A549 (cell line): ENCODE measurements around the gene TEDC1.

Experiments
- CTCF ChIP-seq: fragments of >200 bp; sonication (Bioruptor Twin); formaldehyde crosslinking; IDR thresholded peaks from 3 replicates; pipeline ENCODE4 v1.5.1; 2016
- EP300 ChIP-seq, 2 experiments: fragments of >200 bp; sonication (Bioruptor Twin); formaldehyde crosslinking; IDR thresholded peaks; 2 replicates in 1 of 2; 3 replicates in 1 of 2; pipeline ENCODE4 v1.6.1; 2016 to 2017
- FOSL2 ChIP-seq, 2 experiments: fragments of 450-650 bp in 1 of 2; fragments of >200 bp in 1 of 2; sonication (Bioruptor Twin) in 1 of 2; formaldehyde crosslinking; IDR thresholded peaks; 2 replicates each; pipeline versions ENCODE4 v1.5.0 to v1.6.1; 2016 to 2020; ENCODE audit warnings: mild to moderate bottlenecking in 1 of 2, moderate library complexity in 1 of 2
- HES2 ChIP-seq: fragments of >200 bp; sonication (Bioruptor Twin); formaldehyde crosslinking; IDR thresholded peaks from 2 replicates; pipeline ENCODE4 v1.6.1; 2016
- MAFK ChIP-seq: fragments of 450-650 bp; IDR thresholded peaks from 2 replicates; pipeline ENCODE4 v1.6.1; 2014; ENCODE audit not compliant: partially characterized antibody
- POLR2A ChIP-seq: IDR thresholded peaks from 2 replicates; pipeline ENCODE4 v1.6.1; 2012; ENCODE audit warnings: mild to moderate bottlenecking, low read length
- ZSCAN20 ChIP-seq: fragments of 250-450 bp; sonication (Bioruptor Pico); IDR thresholded peaks from 2 replicates; pipeline ENCODE4 v1.8.0; 2022; ENCODE audit warnings: mild to moderate bottlenecking, moderate library complexity
- TF ChIP-seq, protein P1 (sequence below): fragments of 450-650 bp; IDR thresholded peaks from 2 replicates; pipeline ENCODE4 v1.6.1; 2014; ENCODE audit warnings: antibody characterized with exemption
- TF ChIP-seq, protein P2 (sequence below): IDR thresholded peaks from 2 replicates; pipeline ENCODE4 v1.6.1; 2012
- TF ChIP-seq, protein P3 (sequence below): fragments of >200 bp; sonication (Bioruptor Twin); formaldehyde crosslinking; IDR thresholded peaks from 3 replicates; pipeline ENCODE4 v1.6.1; 2016

GRCh38 chr14:105460616-105461015, 30.4 kb upstream of the TEDC1 start:
- TF ChIP-seq EP300 (IDR thresholded peaks at IDR 0.05): no peak
- TF ChIP-seq, protein P1, sequence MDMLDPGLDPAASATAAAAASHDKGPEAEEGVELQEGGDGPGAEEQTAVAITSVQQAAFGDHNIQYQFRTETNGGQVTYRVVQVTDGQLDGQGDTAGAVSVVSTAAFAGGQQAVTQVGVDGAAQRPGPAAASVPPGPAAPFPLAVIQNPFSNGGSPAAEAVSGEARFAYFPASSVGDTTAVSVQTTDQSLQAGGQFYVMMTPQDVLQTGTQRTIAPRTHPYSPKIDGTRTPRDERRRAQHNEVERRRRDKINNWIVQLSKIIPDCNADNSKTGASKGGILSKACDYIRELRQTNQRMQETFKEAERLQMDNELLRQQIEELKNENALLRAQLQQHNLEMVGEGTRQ: no peak
- no peak for TF ChIP-seq HES2
- TF ChIP-seq POLR2A: no peak
- TF ChIP-seq, protein P2, sequence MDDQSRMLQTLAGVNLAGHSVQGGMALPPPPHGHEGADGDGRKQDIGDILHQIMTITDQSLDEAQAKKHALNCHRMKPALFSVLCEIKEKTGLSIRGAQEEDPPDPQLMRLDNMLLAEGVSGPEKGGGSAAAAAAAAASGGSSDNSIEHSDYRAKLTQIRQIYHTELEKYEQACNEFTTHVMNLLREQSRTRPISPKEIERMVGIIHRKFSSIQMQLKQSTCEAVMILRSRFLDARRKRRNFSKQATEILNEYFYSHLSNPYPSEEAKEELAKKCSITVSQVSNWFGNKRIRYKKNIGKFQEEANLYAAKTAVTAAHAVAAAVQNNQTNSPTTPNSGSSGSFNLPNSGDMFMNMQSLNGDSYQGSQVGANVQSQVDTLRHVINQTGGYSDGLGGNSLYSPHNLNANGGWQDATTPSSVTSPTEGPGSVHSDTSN: no peak
- TF ChIP-seq MAFK: no peak
- TF ChIP-seq CTCF: no peak
- TF ChIP-seq FOSL2 (IDR thresholded peaks at IDR 0.05): no peak
- no peak for TF ChIP-seq FOSL2 (CRISPR knock-in tag; IDR thresholded peaks at IDR 0.05)
- TF ChIP-seq, protein P3, sequence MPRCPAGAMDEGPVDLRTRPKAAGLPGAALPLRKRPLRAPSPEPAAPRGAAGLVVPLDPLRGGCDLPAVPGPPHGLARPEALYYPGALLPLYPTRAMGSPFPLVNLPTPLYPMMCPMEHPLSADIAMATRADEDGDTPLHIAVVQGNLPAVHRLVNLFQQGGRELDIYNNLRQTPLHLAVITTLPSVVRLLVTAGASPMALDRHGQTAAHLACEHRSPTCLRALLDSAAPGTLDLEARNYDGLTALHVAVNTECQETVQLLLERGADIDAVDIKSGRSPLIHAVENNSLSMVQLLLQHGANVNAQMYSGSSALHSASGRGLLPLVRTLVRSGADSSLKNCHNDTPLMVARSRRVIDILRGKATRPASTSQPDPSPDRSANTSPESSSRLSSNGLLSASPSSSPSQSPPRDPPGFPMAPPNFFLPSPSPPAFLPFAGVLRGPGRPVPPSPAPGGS: no peak
- TF ChIP-seq ZSCAN20 (CRISPR knock-in tag): no peak
